DMS153 (cell line): Measurements from ENCODE around the gene CRACR2A.
A peak's percentile ranks its signal among the peaks of the same experiment; 100 is the strongest.

Source experiments
- DNase-seq: peaks from one replicate; lab custom pipeline; 2025; lab: John Stamatoyannopoulos, UW

Gene CRACR2A

GRCh38 chr12:3651585-3652424 lies 101.1 kb downstream of the CRACR2A start:
- no peak for DNase-seq

- DNase-seq: no peak
Observed at GRCh38 chr12:3647504-3647903, 105.4 kb downstream of the CRACR2A start.

DNA sequence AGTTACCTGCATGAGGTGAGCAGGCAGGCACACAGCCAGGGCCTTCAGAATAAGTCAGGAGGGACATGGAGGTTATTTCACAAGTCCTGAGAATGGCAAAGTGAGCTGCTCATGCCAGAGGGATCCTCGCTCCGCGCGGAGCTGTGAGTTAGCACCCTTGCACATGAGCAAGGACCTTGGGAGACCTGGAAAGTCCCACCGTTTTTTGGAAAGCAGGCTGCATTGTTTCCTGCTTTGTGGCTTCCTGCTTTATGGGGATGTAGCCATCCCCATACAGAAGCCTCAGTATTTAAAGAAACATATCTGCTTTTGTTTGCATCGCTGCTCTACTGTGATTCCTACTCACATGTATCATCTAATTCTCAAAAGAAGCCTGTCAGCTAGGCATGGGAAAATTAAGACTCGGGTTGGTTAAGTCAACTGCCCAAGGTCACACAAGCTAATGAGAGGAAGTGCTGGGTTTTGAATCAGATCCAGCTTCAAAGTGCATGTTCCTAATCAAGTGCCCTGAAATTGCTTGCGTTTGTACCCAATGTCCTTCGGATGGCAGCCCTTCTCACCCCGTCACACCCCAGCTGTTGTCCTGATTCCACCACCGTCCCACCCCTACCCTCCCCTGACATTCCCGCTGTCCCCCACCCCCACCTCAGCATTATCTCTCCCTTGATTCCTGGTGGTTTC lies 106.2 kb downstream of the CRACR2A start:
- no peak for DNase-seq

GRCh38 chr12:3645091-3645490 lies 107.8 kb downstream of the CRACR2A start:
- no peak for DNase-seq

DNA sequence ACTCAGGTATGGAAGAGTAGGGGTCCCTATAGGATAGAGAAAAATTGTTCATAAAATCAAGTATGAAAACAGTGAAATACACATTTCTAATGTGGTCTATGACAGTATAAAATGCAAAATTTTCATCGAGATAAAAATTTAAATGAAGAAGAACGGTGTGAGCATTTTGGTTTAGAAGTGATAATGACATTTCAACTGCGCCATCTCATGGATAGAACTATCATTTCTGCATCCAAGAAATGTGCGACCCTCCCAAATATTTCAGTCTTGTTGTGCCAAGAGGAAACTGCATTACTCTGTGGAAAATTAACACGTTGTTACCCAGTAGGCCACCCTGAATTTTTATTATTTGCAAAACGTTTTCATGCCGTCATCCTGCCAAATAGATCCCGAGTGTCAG lies 108.8 kb downstream of the CRACR2A start:
- DNase-seq: peak; percentile 10

GRCh38 chr12:3641428-3642018 lies 111.4 kb downstream of the CRACR2A start:
- DNase-seq: no peak

- no peak for DNase-seq
Observed at GRCh38 chr12:3636328-3636727, 116.6 kb downstream of the CRACR2A start.

- no peak for DNase-seq
Observed at GRCh38 chr12:3634348-3634747, 118.6 kb downstream of the CRACR2A start.

GRCh38 chr12:3633396-3633795 lies 119.5 kb downstream of the CRACR2A start:
- DNase-seq: no peak

GRCh38 chr12:3632754-3633153 lies 120.2 kb downstream of the CRACR2A start:
- no peak for DNase-seq

- no peak for DNase-seq
Observed at GRCh38 chr12:3632256-3632655, 120.7 kb downstream of the CRACR2A start.

- no peak for DNase-seq
Observed at GRCh38 chr12:3631759-3632158, 121.2 kb downstream of the CRACR2A start.

GRCh38 chr12:3631272-3631637 lies 121.7 kb downstream of the CRACR2A start:
- no peak for DNase-seq

DNA sequence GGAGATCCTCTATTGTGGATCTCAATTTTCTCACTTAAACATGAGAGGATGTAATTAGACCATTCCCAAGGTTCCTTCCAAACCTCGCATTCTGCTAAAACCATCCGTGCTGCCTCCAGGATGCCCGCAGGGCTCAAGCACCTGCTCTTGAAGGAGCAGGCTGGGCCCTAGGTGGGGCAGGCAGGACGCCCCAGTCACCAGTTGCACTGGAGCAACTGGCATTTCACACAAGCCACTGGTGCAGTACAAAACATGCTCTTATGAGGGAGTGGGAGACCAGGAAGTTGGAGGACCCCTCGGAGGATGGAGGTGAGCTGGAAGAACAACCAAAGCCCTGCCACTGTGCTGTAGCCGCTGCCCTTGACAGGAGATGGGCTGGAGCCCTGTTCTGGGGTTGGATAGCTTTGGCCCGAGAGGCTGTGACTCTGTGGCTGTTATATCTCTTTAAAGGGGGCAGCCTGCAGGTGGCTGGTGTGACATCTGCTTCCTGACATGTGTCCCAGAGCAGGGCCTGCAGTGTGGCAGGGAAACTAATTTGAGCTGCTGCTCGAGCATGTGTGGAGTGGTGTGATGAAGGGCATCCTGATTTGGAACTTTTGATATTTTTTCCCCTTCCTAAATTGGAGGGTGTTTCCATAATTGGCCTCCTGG lies 122.2 kb downstream of the CRACR2A start:
- no peak for DNase-seq

DNA sequence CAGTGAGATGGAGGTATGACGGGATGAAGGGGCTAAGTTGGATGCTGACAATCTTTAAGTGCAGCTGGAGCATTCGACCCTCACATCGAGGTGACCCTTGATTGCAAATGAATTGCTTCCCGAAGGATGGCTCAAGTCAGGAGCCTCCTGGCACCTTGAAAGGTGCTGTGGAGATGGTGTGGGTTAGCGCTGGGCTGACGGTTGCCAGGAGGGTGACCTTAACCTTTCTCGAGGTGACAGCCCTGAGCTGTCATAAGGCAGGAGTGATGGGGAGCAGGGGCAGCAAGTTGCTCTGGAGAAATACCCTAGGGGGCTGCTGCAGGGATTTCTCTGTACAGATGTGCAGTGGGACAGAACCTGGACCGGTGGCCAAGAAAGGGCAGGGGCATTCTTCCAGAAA lies 122.8 kb downstream of the CRACR2A start:
- no peak for DNase-seq

DNA sequence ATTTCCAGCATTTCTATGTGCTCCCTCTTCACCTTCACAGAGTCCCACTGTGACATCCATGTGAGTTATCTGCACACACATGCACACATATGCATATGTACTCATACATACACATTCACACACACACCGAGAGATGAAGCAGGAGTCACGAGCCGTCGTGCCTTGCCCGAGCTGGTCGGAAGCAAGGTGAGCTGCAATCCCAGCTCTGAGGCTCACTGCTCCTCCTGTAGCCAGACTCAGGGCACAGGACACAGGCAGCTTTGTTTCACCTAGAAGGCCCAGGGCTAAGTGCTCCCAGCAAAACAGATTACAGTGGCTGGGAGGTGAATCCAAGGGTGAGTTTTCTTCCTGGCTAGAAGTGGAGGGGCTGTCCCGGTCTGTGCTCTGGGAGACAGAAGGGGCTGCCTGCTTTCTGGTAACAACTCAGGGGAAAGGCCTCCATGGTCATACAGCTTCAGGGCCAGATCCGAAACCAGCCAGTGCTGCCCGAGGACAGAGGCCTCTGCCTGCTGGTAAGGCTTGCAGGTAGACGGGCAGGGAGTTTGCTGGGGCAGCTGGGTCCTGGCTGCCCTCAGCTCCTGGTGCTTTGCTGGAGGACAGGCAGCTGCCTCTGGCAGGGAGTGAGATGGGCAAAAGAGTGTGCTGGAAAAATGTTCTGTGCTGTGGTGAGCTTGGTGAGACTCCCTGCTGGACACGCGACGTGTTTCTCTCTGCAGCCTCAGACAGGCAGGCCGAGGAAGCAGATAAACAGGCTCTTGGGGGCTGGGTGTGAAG lies 123.7 kb downstream of the CRACR2A start:
- no peak for DNase-seq

- DNase-seq: no peak
Observed at GRCh38 chr12:3628629-3629028, 124.3 kb downstream of the CRACR2A start.

GRCh38 chr12:3627336-3627735 lies 125.6 kb downstream of the CRACR2A start:
- no peak for DNase-seq

DNA sequence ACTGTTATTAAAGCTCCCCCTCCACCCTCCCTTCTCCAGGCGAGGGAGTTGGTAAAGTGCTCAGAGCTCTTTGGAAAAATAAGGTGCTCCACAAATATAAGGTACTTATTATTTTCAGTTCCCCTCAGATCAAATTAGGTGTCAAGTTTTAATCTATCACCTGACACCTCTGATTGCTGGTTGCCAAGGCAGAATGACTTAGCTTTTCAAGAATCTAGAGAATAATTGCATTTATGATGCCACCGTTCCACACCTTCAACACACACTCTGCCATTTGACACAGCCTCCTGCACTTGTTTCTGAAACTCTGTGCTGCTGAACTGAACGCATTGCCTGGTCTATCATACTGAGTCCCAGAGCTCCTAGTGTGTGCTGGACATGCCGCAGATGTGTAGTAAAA lies 128.6 kb downstream of the CRACR2A start:
- no peak for DNase-seq

DNA sequence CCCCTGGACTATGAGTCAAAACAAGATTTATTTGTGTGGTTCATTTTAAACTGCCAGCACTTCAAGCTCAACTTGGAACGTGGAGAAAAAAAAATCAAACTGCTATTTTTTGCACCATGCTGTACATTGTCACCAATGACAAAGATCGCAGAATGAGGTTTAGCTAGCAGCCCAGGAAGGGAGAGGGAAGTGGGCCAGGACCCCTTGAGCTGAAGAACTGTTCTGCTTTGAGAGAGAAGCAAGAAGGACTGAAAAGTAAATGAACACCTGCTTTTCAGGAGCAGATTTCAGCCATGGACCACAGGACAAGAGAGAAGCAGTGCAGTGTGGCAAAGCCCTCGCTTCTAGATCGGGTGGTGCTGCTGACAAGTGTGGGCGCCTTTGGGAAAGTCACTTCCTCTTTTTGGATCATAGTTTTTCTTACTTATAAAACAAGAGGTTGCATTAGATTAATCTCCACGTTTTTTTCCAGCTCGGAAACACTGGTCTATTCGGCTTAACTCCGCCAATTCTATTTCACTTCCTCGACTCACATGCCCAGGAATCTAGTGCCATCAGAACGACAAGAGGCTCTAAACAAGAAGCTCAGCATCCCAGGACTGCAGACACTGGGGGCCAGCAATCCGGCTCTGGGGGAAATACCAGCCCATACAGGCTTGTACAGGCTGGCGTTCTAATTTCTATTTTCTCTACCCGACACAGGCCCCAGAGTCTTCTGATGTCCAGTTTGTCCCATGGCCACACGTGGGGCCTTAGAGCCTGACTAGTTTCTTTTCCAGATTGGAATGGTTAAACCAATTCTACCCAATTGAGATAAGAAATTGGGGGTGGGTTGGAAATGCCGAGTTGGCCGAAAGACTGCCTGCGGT lies 129.9 kb downstream of the CRACR2A start:
- no peak for DNase-seq
